HepG2 (cell line): Measurements from ENCODE around the gene TUBG2. TPM values are rescaled to one million over a fixed set of nuclear protein-coding genes. Genes with fewer than 3 reads are reported as not detected.

Experiments used
- FUBP1 ChIP-seq: sonication (generic); formaldehyde crosslinking; IDR thresholded peaks from 2 replicates; pipeline ENCODE4 v1.5.1; 2020; ENCODE audit warnings: missing genetic modification reagents, mild to moderate bottlenecking, borderline replicate concordance
- MBNL3 ChIP-seq: fragments of 250-450 bp; sonication (Bioruptor Pico); conservative IDR thresholded peaks from 2 replicates; pipeline ENCODE4 v1.8.0; 2022; ENCODE audit warnings: mild to moderate bottlenecking, inconsistent platforms
- MYNN ChIP-seq: sonication (generic); formaldehyde crosslinking; IDR thresholded peaks from 2 replicates; pipeline ENCODE4 v1.4.0; 2020; ENCODE audit warnings: mild to moderate bottlenecking, low read depth, missing genetic modification reagents
- NFE2 ChIP-seq: sonication (generic); formaldehyde crosslinking; IDR thresholded peaks from 2 replicates; pipeline ENCODE4 v1.4.0; 2020; ENCODE audit warnings: missing genetic modification reagents
- RORA ChIP-seq: sonication (generic); formaldehyde crosslinking; IDR thresholded peaks from 2 replicates; pipeline ENCODE4 v1.5.0; 2020; ENCODE audit warnings: mild to moderate bottlenecking, missing genetic modification reagents, moderate library complexity
- ZNF496 ChIP-seq: sonication (generic); formaldehyde crosslinking; IDR thresholded peaks from 2 replicates; pipeline ENCODE4 v1.8.1; 2023; ENCODE audit warnings: mild to moderate bottlenecking, moderate library complexity, missing genetic modification reagents; ENCODE audit not compliant: insufficient replicate concordance
- polyA plus RNA-seq, 8 experiments: library from polyadenylated mRNA; depleted of rRNA in 3 of 8; stranded (reverse) in 7 of 8; unstranded in 1 of 8; fragments of >200 nt; fragmentation: Illumina TruSeq in 4 of 8; extraction: Trizol in 4 of 8; gene quantifications; 2 replicates each; pipeline versions ENCODE4 v1.2.1 to v1.2.3, GENCODE V29; 2011 to 2016; ENCODE audit warnings: low read depth in 4 of 8, missing spikeins in 1 of 8, mixed read lengths in 1 of 8; ENCODE audit not compliant: insufficient read depth in 1 of 8
- total RNA-seq, 5 experiments: library from RNA; depleted of rRNA; stranded (reverse); fragments of >200 nt; fragmentation: Illumina TruSeq; extraction: Trizol; gene quantifications; 2 replicates each; pipeline ENCODE4 v1.2.3, GENCODE V29; 2016; ENCODE audit warnings: low read depth in 1 of 5
- TF ChIP-seq, protein P1 (sequence below): sonication (generic); formaldehyde crosslinking; IDR thresholded peaks from 2 replicates; pipeline ENCODE4 v1.9.0; 2022; ENCODE audit warnings: missing genetic modification reagents, mild to moderate bottlenecking, borderline replicate concordance
- TF ChIP-seq, protein P2 (sequence below): sonication (generic); formaldehyde crosslinking; IDR thresholded peaks from 2 replicates; pipeline ENCODE4 v1.5.0; 2020; ENCODE audit warnings: missing genetic modification reagents

The TUBG2 gene
- total and polyA plus RNA-seq, 2 of the 13 experiments (the other 11 are each of a cell fraction or from before 2014, with no cell fraction given), result 16.0 to 42.3 TPM

GRCh38 chr17:42623271-42623670 lies 35.8 kb upstream of the TUBG2 start (continued):
- TF ChIP-seq FUBP1 (CRISPR knock-in tag) (no peak), RORA (CRISPR knock-in tag) (no peak), NFE2 (CRISPR knock-in tag) (no peak), ZNF496 (CRISPR knock-in tag) (no peak), MYNN (CRISPR knock-in tag) (no peak), MBNL3 (CRISPR knock-in tag) (no peak)
- TF ChIP-seq, protein P1, sequence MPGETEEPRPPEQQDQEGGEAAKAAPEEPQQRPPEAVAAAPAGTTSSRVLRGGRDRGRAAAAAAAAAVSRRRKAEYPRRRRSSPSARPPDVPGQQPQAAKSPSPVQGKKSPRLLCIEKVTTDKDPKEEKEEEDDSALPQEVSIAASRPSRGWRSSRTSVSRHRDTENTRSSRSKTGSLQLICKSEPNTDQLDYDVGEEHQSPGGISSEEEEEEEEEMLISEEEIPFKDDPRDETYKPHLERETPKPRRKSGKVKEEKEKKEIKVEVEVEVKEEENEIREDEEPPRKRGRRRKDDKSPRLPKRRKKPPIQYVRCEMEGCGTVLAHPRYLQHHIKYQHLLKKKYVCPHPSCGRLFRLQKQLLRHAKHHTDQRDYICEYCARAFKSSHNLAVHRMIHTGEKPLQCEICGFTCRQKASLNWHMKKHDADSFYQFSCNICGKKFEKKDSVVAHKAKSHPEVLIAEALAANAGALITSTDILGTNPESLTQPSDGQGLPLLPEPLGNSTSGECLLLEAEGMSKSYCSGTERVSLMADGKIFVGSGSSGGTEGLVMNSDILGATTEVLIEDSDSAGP (CRISPR knock-in tag), result no peak
- TF ChIP-seq, protein P2, sequence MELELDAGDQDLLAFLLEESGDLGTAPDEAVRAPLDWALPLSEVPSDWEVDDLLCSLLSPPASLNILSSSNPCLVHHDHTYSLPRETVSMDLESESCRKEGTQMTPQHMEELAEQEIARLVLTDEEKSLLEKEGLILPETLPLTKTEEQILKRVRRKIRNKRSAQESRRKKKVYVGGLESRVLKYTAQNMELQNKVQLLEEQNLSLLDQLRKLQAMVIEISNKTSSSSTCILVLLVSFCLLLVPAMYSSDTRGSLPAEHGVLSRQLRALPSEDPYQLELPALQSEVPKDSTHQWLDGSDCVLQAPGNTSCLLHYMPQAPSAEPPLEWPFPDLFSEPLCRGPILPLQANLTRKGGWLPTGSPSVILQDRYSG (CRISPR knock-in tag), result no peak
